ENCODE results near the gene HPGDS.

DNA sequence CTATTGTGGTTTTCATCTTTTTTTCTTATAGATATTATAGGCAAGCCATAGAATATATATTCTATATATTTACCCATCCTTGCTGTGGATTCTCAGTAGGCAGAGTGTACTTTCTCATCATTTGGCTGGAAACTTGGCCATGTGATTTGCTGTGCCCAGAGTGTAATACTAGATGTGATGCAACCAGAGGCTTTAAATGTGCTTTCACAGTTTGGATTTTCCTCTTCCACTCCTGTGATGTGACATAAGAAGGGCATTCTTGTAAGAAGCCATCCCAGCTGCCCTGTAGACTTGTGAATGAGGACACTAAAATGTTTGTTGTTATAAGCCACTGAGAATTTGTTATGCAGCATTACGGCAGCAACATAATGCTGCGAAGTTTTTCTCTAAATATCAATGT is 10.4 kb upstream of the HPGDS start:
- TF ChIP-seq, protein P1, sequence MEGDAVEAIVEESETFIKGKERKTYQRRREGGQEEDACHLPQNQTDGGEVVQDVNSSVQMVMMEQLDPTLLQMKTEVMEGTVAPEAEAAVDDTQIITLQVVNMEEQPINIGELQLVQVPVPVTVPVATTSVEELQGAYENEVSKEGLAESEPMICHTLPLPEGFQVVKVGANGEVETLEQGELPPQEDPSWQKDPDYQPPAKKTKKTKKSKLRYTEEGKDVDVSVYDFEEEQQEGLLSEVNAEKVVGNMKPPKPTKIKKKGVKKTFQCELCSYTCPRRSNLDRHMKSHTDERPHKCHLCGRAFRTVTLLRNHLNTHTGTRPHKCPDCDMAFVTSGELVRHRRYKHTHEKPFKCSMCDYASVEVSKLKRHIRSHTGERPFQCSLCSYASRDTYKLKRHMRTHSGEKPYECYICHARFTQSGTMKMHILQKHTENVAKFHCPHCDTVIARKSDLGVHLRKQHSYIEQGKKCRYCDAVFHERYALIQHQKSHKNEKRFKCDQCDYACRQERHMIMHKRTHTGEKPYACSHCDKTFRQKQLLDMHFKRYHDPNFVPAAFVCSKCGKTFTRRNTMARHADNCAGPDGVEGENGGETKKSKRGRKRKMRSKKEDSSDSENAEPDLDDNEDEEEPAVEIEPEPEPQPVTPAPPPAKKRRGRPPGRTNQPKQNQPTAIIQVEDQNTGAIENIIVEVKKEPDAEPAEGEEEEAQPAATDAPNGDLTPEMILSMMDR (IDR thresholded peaks at IDR 0.05): no peak
- TF ChIP-seq POLR2A (IDR thresholded peaks at IDR 0.05): no peak

Measured in heart left ventricle (tissue), 13 donors.